GM06990 (cell line): ENCODE data around the gene GFM1.
A peak's percentile ranks its signal among the peaks of the same experiment; 100 is the strongest.

Experiments
- DNase-seq: peaks from one replicate; pipeline ENCODE4 v3.0.0-alpha.2; 2011; ENCODE audit not compliant: insufficient read length; ENCODE audit errors: extremely low read depth
- H3K27me3 ChIP-seq: replicated peaks from 2 replicates; pipeline ENCODE4 v1.6.0; 2011; ENCODE audit warnings: low read length; ENCODE audit not compliant: control insufficient read depth, insufficient read depth
- H3K36me3 ChIP-seq: 2 replicates; pipeline ENCODE4 v1.5.1; 2011; ENCODE audit warnings: low read length; ENCODE audit not compliant: control insufficient read depth, insufficient read depth
- H3K4me3 ChIP-seq: replicated peaks from 2 replicates; pipeline ENCODE4 v1.5.1; 2011; ENCODE audit warnings: low read depth, mild to moderate bottlenecking, control low read depth, low read length
- CTCF ChIP-seq: IDR thresholded peaks from 2 replicates; pipeline ENCODE4 v1.5.1; 2011; ENCODE audit warnings: low read length, control low read depth, mild to moderate bottlenecking, inconsistent platforms; ENCODE audit not compliant: insufficient read depth, poor library complexity, severe bottlenecking

Gene GFM1

DNA sequence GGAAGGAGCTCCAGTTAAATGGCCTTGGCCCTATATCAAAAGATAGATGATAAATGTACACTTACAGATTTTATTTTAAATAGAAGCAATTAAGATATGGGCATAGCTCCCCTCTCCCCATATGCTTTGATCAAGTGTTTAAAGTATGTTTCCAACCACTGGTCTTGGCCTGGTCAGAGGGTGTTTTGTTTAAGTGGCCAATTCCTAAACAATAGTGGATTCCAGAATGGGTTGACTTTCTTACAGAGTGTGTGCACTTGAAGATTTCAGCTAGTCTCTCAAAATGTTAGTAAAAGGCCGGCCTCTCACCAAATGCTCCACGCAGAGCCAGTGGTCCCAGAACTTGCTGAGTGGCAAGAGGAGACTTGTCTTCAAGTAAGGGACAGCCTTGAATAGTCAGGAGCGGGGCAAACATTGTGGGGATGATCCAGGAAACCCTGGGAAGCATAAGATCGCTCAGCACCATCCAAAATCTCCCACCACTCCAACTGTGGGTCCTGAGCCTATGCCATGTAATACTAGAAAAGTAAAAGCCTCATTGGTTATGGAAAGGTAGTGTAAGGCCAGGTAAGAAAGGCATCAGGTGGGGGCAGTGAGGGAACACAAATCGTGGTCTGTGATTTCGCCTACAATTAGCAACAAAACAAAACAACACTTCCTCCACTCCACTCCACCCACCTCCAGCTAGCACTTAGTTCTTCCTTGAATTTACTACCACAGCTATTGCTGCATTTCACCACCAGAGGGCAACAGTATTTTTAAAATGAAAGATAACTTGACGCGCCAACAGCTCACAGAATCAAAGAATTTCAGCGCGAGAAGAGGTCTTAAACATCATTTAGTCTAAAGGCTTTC is 83.1 kb downstream of the GFM1 start:
- no peaks in the 10 kb centered on the region for H3K36me3 ChIP-seq
- peak; percentile 79 for TF ChIP-seq CTCF
- peak; percentile 11 for DNase-seq
- H3K4me3 ChIP-seq, result no peak overlapping the region
- no peaks in the 10 kb centered on the region for H3K27me3 ChIP-seq

DNA sequence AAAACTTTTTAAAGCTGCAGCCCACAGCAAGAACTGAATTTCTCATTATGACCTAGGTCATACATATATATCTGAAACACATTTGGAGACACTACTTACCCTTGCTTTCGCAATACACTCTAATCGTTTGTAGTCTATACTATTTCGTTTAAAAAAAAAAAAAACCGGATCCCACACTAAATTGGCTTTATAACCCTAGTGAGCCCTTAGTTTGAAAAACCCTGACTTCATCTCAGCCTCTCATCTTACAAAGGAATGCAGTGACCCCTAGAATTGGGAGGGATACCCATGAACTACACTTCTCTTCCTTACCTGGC is 83.7 kb downstream of the GFM1 start:
- H3K27me3 ChIP-seq, result no peaks in the 10 kb centered on the region
- H3K36me3 ChIP-seq, result no peaks in the 10 kb centered on the region
- TF ChIP-seq CTCF, result no peak
- DNase-seq, result no peak
- no peak overlapping the region for H3K4me3 ChIP-seq

DNA sequence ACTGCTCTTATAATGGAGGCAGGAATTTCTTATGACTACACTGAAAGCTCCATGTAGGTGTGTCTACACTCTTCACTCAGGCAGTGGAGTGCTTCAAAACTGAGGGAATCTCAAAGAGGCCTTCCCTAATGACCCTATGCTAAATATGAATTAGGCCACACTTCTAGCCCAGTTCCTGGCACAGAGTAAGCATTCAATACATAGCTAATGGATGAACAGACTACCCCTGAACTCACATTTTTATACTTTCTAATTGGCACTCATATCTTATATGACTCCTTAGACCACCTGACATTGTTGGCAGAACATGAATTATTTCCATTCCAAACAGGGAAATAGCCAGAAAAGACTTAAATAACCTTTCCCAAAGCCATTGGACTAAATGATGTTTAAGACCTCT is 84.5 kb downstream of the GFM1 start:
- Histone ChIP-seq H3K27me3 (no peaks in the 10 kb centered on the region), H3K4me3 (no peak overlapping the region), H3K36me3 (no peaks in the 10 kb centered on the region)
- TF ChIP-seq CTCF, result no peak
- DNase-seq, result no peak

DNA sequence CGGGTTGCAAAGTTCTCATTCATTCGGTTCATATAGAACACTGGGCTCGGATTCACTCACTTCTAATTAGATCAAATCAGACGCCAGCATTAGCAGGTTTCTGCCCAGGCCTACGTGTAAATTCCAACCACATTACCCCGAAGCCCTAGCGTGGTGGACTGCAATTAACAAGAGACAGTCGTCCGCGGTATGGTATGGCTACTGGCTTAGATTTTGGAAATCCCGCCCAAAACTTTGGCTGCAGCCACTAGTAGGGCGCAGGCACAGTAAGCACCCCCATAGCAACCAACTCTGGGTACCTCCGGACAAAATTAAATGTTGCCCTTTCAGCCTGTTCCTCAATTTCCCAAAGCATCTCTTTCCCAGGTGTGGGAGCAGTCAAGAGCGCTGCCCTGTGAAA is 87.2 kb downstream of the GFM1 start:
- Histone ChIP-seq H3K4me3 (peak overlapping the region; percentile 42), H3K27me3 (no peaks in the 10 kb centered on the region), H3K36me3 (no peaks in the 10 kb centered on the region)
- no peak for DNase-seq
- TF ChIP-seq CTCF, result no peak

DNA sequence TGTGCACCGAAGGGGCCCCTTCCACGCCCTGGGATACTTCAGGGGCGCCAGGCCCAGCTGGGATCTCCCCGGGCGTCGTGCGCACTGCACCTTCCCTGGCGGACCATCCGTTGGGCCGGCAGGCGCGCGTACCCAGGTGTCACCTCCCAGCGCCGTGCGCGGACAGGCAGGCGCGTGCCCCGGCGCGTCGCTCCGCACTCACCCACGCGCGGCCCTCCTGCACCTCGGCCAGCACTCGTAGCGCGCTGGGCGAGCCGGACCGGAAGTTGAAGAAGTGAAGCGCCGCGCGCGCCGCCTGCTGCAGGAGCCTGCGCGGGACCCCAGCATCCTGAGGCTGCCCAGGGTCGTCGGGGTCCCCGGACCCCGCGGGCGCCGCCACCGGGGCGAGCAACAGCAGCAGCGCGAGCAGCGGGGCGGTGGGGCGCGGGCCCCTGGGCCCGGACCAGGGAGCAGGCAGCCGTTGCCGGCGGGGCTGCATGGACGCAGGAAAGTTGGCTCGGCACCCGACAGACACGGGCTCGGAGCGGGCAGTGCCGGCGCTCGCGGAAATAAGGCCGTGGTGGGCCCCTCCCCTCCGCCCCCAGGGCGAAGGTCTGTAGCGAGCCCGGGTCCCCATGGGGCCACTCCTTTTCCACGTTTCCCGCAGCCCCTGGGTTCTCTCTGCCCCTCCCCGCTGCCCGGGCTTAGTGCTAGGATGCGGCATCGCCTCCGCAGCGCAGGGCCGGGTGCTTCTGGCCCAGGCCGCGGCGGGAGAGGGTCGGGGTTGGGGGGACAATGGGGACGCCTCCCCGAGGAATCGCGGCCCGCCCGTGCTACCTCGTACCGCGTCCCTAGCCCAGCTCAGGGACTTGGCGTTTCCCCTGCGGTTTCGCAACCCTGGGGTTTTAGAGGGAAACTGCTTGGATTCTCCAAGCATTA is 87.9 kb downstream of the GFM1 start, which contains the start of gene RARRES1:
Gene RARRES1 (minus strand): TSS at position 520 of the 918 bp plus-strand sequence. CDS start 42 bp downstream, at position 478.
- peak; percentile 60 for DNase-seq
- H3K4me3 ChIP-seq, result peak within 1 kb of the TSS; percentile 42
- H3K27me3 ChIP-seq, result no peaks in the 10 kb centered on the region
- TF ChIP-seq CTCF, result no peak
- no peaks in the 10 kb centered on the region for H3K36me3 ChIP-seq
